ENCODE data around the gene ANKRD65.
A peak's percentile ranks its signal among the peaks of the same experiment; 100 is the strongest.
"Not testable (repeated sequence)": the region's sequence is repeated elsewhere in the genome, so short reads cannot be mapped to it uniquely, and the experiment has no call there.

The ANKRD65 gene

DNA sequence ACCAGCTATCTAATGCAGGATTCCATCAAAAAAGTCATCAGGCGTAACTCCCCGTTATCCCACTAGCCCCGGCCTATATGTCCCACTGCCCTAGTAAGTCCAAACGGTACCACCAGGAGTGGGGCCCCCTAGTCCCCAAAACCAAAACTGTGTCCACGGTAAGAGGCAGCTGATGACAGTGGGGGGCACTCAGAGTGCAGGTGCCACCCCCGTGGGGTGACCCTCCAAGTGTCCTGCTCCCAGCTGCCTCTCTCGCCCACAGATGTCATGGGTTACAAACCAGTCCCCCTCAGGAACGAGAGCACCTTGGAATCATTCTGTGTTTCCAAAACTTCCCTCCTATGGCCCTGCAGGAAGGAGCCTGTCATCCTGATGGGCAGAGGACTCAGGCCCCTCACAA, 35.1 kb downstream of the ANKRD65 start:
- DNase-seq (ENCODE audit: extremely low read depth, low read depth): no peak
- TF ChIP-seq, protein P1, sequence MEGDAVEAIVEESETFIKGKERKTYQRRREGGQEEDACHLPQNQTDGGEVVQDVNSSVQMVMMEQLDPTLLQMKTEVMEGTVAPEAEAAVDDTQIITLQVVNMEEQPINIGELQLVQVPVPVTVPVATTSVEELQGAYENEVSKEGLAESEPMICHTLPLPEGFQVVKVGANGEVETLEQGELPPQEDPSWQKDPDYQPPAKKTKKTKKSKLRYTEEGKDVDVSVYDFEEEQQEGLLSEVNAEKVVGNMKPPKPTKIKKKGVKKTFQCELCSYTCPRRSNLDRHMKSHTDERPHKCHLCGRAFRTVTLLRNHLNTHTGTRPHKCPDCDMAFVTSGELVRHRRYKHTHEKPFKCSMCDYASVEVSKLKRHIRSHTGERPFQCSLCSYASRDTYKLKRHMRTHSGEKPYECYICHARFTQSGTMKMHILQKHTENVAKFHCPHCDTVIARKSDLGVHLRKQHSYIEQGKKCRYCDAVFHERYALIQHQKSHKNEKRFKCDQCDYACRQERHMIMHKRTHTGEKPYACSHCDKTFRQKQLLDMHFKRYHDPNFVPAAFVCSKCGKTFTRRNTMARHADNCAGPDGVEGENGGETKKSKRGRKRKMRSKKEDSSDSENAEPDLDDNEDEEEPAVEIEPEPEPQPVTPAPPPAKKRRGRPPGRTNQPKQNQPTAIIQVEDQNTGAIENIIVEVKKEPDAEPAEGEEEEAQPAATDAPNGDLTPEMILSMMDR (IDR thresholded peaks at IDR 0.05; ENCODE audit: low read depth, low read length): no peak

DNA sequence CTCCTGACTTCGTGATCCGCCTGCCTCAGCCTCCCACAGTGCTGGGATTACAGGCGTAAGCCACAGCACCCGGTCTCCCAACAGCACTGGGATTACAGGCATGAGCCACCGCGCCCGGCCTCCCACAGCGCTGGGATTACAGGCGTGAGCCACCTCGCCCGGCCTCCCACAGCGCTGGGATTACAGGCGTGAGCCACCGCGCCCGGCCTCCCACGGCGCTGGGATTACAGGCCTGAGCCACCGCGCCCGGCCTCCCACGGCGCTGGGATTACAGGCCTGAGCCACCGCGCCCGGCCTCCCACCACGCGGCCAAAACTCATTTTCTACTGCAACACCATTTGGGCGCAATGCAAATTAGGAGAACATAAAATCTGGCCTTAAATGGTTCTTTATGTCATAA, 35.7 kb downstream of the ANKRD65 start:
- DNase-seq (ENCODE audit: extremely low read depth, low read depth): not testable (repeated sequence)

DNA sequence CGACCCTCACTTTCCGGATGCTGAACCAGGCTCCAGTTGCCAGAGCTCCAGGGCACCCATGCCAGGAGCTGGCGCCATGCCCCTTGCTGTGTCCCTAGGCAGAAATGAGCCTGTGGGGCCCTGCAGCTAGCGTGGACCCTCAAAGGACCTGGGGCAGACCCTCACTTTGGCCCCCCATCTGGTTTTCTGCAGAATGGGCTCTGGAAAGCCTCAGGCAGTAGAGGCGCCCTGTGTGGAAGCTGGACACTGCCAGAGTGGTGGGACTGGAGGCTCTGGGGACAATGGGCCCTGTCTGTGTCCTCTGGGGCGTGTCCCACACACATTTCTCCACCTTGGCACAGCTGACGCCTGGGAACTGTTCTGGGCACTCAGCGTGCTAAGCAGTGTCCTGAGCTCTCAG, 39.8 kb downstream of the ANKRD65 start:
- no peak for DNase-seq (ENCODE audit: extremely low read depth, low read depth)
- TF ChIP-seq, protein P1 (IDR thresholded peaks at IDR 0.05; ENCODE audit: low read depth, low read length): no peak

DNA sequence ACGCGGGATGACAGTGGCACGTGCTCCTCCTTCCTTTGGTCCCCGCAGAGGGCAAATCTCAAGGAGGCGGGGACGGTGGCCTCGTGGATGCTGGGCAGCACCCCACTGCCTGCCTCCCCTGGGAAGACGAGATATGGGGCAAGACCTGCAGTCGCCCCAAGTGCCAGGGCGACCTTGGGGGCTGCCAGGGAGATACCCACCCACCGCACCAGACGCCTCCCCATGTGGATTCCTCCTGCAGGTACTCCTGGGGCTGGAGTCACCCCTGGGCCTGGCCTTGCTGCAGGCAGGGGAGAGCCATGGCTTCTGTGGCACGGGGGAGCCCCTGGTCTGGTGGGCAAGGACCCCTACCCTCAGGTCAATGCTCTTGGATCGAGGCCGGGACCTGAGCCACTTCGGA, 40.2 kb downstream of the ANKRD65 start:
- TF ChIP-seq, protein P1 (IDR thresholded peaks at IDR 0.05; ENCODE audit: low read depth, low read length): no peak
- DNase-seq (ENCODE audit: extremely low read depth, low read depth): no peak

DNA sequence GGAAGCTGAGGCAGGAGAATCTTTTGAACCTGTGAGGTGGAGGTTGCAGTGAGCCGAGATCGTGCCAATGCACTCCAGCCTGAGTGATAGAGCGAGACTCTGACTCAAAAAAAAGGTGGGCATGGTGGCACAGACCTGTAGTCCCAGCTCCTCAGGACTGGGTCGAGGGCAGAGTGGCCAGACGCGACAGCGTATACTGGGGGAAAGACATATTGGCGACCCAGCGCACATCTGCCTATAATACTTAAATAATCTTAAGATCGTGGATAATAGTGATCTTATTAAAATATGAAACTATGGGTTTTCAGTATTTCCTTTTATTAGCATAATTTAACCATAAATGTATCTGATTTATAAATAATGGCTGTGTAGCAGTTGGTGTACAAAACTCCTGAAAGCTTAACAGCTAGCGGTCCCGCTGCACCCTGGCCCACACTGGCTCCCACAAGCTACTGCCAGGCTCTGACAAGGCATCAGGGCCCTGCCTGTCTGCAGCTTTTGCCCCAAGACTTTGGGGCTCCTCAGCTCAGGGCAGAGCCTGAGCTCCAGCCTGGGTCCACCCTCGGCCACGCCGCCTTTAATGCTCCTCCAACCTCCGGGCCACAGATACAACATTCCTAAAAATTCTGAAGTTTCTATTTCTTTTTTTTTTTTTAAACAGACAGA, 43.4 kb downstream of the ANKRD65 start:
- TF ChIP-seq, protein P1 (IDR thresholded peaks at IDR 0.05; ENCODE audit: low read depth, low read length): no peak
- no peak for DNase-seq (ENCODE audit: extremely low read depth, low read depth)

DNA sequence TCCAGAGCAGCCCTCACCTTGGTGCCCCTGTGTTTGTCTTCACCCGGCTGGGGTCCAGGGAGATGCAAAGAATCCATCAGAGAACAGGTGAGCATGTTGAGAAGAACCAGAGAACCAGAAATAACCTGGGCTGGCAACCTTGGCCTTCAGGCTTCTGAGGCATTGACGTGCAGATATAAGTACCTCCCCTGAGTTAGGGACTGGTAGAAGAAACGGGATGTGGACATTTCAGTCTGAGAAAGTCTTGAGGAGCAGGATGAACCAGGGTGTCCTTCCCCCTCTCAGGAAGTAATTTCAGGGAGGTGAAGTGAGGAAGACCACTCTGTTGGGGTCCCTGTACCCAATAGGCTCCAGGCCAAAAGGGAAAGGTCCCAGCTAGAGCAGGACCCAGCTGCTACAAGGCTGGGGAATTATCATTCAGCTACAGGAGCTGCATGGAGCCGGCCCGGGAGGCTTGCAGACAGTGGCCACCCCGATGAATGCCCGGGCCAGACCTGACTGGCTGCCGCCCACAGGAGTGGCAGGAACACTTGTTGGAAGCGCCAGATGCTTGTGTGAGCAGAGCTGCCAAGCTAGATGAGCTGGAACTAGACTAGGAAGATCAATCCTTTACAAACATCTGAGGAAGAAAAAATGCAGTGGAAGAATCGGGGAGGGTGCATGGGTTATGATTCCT, 44.4 kb downstream of the ANKRD65 start:
- TF ChIP-seq, protein P1 (IDR thresholded peaks at IDR 0.05; ENCODE audit: low read depth, low read length): no peak

DNA sequence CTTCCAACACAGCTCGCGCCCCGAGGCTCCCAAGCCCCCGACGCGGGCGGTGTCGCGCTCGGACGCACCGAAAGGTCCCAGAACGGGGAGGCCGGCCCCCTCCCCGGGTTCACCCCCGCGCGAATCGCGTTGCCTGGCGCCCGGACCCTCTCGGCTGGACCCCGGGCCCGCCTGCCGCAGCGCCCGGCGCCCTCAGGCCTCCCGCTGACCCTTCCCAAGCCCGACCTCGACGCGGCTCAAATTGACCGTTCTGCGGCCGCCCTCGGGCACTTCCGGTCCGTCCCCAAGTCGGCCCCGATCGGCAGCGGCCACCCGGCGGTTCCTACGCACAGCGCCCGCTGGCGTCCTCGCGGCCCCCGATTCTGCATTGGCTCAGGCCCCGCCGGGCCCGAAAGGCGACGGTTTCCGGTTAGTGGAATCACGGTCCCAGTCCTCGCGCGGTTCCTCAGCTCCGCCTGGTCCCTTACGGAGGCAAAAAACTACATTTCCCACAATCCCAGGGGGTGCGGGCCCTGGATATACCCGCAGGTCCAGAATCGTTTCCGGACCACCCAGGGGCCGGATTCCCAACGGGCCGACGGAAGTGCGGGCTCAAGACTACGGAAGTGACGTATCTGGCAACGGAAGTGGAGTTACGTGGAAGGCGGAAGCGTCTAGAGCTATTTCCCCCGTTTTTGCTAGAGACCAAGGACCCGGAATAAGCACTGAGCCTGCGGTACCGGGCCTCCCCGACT, 46.0 kb downstream of the ANKRD65 start, which contains the start of gene AURKAIP1:
TSS of gene AURKAIP1 (minus strand) at position 279 of the 734 bp plus-strand sequence. CDS start 451 bp downstream, outside the sequence.
- peak; percentile 99 for DNase-seq (ENCODE audit: extremely low read depth, low read depth)
- TF ChIP-seq, protein P1 (IDR thresholded peaks at IDR 0.05; ENCODE audit: low read depth, low read length): peak; percentile 37

More for the DNA sequence above, 44.4 kb downstream of the ANKRD65 start:
- DNase-seq (ENCODE audit: extremely low read depth, low read depth): no peak
